ENCODE results near the gene DGLUCY. TPM values are rescaled to one million over a fixed set of nuclear protein-coding genes. Genes with fewer than 3 reads are reported as not detected.
A peak's percentile ranks its signal among the peaks of the same experiment; 100 is the strongest.

Gene DGLUCY
- total and polyA plus RNA-seq, 5 donors from 2014 or later, result 45.2 to 120 (median 60.8) TPM

DNA sequence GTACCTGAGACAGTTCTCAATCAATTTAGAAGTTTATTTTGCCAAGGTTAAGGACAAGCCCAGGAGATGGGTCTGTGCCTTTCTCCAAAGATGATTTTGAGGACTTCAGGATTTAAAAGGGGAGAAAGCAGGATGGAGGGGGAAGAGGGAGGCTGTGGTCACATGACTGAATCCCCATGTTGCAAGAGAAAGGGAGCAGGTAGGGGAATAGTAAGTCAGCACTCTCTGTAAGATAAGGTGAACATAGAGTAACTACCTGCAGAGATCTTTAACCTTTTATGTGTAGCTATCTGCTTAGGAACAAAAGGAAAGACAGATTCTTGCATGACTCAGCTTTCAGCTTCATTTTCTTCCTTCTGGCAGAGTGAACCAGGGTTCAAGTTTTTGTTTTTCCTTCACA is 25.9 kb downstream of the DGLUCY start:
- H3K9me3 ChIP-seq (ENCODE audit: control insufficient read depth in 2 of 2, low read length in 2 of 2), result no peaks in the 10 kb centered on the region
- no peak overlapping the region for H3K4me3 Mint-ChIP-seq
- peak overlapping the region in 1 of 3 donors; percentile 10 for H3K27ac Mint-ChIP-seq
- peaks cover 28% of the 10 kb centered on the region for H3K36me3 Mint-ChIP-seq
- ATAC-seq (ENCODE audit: low read depth in 2 of 2), result no peak
- no peak for DNase-seq
- H3K4me1 Mint-ChIP-seq, result peaks cover 15 to 63% (median 39%) of the 10 kb centered on the region in 4 donors
- no peak overlapping the region for H3K4me3 ChIP-seq (ENCODE audit: low read depth, low read length)
- no peak overlapping the region for H3K27ac ChIP-seq (ENCODE audit: insufficient read depth, low read length, poor library complexity, severe bottlenecking)
- H3K27me3 Mint-ChIP-seq, result no peaks in the 10 kb centered on the region
- H3K27me3 ChIP-seq (ENCODE audit: control insufficient read depth, insufficient read depth, low read length), result no peaks in the 10 kb centered on the region
- peaks cover 17% of the 10 kb centered on the region for H3K36me3 ChIP-seq (ENCODE audit: control insufficient read depth, insufficient read depth, low read length)
- H3K4me1 ChIP-seq (ENCODE audit: control insufficient read depth, insufficient read depth, low read length, poor library complexity, severe bottlenecking), result peaks cover 19% of the 10 kb centered on the region
- H3K9me3 Mint-ChIP-seq, result no peaks in the 10 kb centered on the region

DNA sequence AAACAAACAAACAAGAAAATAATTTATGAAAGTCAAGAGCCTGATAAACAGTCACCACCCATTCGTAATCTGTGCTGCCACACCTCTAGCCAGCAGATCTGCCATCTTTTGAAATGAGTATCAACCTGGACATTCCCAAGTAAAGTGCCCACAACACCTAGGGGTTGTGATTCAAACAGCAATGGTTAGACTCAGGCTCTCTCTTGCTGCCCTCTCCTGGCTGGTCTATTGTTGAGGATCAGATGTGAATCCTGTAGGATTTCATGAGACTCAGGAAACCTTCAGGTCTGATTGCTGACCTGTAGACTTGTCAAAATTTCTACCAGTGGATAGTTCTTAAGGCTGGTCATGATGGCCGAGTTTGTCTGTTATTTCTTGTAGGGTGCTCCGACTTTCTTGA is 26.8 kb downstream of the DGLUCY start:
- Mint-ChIP-seq H3K9me3 (no peaks in the 10 kb centered on the region), H3K27me3 (no peaks in the 10 kb centered on the region), H3K4me3 (peak overlapping the region in 1 of 4 donors; percentile 5), H3K4me1 (peaks cover 15 to 64% (median 39%) of the 10 kb centered on the region in 4 donors), H3K27ac (peak overlapping the region; percentile 50 to 80 (median 70)), H3K36me3 (peaks cover 27% of the 10 kb centered on the region)
- Histone ChIP-seq H3K9me3 (ENCODE audit: control insufficient read depth in 2 of 2, low read length in 2 of 2) (no peaks in the 10 kb centered on the region), H3K36me3 (ENCODE audit: control insufficient read depth, insufficient read depth, low read length) (peaks cover 18% of the 10 kb centered on the region), H3K4me3 (ENCODE audit: low read depth, low read length) (peak overlapping the region; percentile 26), H3K27me3 (ENCODE audit: control insufficient read depth, insufficient read depth, low read length) (no peaks in the 10 kb centered on the region), H3K4me1 (ENCODE audit: control insufficient read depth, insufficient read depth, low read length, poor library complexity, severe bottlenecking) (peaks cover 23% of the 10 kb centered on the region), H3K27ac (ENCODE audit: insufficient read depth, low read length, poor library complexity, severe bottlenecking) (no peak overlapping the region)
- ATAC-seq (ENCODE audit: low read depth in 2 of 2) (no peak), DNase-seq (no peak)

DNA sequence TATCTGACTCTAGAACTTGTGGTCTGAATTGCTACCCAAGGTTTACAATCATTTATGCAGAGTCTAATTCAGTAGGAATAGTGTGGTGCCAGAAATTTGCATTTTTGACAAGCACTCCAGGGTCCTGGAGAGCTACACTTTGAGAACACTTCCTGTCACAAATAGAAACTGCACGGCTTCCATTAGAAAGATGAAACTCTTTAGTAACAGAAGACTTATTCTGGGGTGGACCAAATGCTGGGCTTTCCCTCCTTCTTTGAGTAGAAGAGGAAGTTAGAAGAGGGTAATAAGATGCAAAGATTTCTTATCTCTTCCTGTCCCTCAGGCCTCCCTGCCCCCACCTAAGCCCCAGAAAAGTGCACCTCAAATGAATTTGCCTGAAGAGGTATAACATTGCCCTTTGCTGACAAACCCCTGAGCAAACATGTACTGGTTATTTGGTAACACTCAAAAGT is 28.4 kb downstream of the DGLUCY start:
- Mint-ChIP-seq H3K4me1 (peaks cover 15 to 64% (median 38%) of the 10 kb centered on the region in 4 donors), H3K36me3 (peaks cover 35% of the 10 kb centered on the region), H3K27ac (peak overlapping the region; percentile 34 to 86 (median 83)), H3K27me3 (no peaks in the 10 kb centered on the region), H3K4me3 (peak overlapping the region; percentile 24 to 39 (median 33)), H3K9me3 (no peaks in the 10 kb centered on the region)
- H3K4me1 ChIP-seq (ENCODE audit: control insufficient read depth, insufficient read depth, low read length, poor library complexity, severe bottlenecking), result peaks cover 23% of the 10 kb centered on the region
- H3K27ac ChIP-seq (ENCODE audit: insufficient read depth, low read length, poor library complexity, severe bottlenecking), result peak overlapping the region; percentile 62
- H3K36me3 ChIP-seq (ENCODE audit: control insufficient read depth, insufficient read depth, low read length), result peaks cover 32% of the 10 kb centered on the region
- DNase-seq, result peak in 2 of 3 donors; percentile 20 to 73
- no peaks in the 10 kb centered on the region for H3K9me3 ChIP-seq (ENCODE audit: control insufficient read depth in 2 of 2, low read length in 2 of 2)
- H3K27me3 ChIP-seq (ENCODE audit: control insufficient read depth, insufficient read depth, low read length), result no peaks in the 10 kb centered on the region
- peak overlapping the region; percentile 43 for H3K4me3 ChIP-seq (ENCODE audit: low read depth, low read length)
- peak in 1 of 2 donors; percentile 67 for ATAC-seq (ENCODE audit: low read depth in 2 of 2)

DNA sequence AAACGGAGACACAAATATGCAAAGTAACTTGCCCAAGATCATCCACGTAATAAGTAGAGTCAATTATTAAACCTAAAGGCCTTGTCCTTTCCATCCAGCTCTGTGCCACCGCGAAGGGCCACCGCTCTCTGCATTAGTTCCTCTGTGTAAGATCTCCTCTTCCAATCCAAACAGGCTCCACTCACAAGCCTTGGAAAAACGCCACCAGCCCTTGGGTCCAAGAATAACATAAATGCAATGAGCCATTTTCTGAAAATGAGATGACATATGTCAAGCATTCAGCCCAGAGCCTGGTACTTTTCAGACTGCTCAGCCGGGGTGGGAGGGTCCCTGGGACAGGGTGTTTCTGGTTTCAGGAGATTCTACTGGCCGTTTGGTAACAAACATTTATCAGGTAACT is 30.0 kb downstream of the DGLUCY start:
- Mint-ChIP-seq H3K4me3 (no peak overlapping the region), H3K36me3 (peaks cover 39% of the 10 kb centered on the region), H3K27ac (peak overlapping the region in 2 of 3 donors; percentile 62 to 70), H3K27me3 (no peaks in the 10 kb centered on the region), H3K4me1 (peaks cover 15 to 52% (median 32%) of the 10 kb centered on the region in 4 donors), H3K9me3 (no peaks in the 10 kb centered on the region)
- H3K4me1 ChIP-seq (ENCODE audit: control insufficient read depth, insufficient read depth, low read length, poor library complexity, severe bottlenecking), result peaks cover 23% of the 10 kb centered on the region
- no peak for DNase-seq
- no peaks in the 10 kb centered on the region for H3K27me3 ChIP-seq (ENCODE audit: control insufficient read depth, insufficient read depth, low read length)
- ATAC-seq (ENCODE audit: low read depth in 2 of 2), result no peak
- H3K27ac ChIP-seq (ENCODE audit: insufficient read depth, low read length, poor library complexity, severe bottlenecking), result no peak overlapping the region
- H3K9me3 ChIP-seq (ENCODE audit: control insufficient read depth in 2 of 2, low read length in 2 of 2), result no peaks in the 10 kb centered on the region
- peaks cover 41% of the 10 kb centered on the region for H3K36me3 ChIP-seq (ENCODE audit: control insufficient read depth, insufficient read depth, low read length)
- H3K4me3 ChIP-seq (ENCODE audit: low read depth, low read length), result no peak overlapping the region

DNA sequence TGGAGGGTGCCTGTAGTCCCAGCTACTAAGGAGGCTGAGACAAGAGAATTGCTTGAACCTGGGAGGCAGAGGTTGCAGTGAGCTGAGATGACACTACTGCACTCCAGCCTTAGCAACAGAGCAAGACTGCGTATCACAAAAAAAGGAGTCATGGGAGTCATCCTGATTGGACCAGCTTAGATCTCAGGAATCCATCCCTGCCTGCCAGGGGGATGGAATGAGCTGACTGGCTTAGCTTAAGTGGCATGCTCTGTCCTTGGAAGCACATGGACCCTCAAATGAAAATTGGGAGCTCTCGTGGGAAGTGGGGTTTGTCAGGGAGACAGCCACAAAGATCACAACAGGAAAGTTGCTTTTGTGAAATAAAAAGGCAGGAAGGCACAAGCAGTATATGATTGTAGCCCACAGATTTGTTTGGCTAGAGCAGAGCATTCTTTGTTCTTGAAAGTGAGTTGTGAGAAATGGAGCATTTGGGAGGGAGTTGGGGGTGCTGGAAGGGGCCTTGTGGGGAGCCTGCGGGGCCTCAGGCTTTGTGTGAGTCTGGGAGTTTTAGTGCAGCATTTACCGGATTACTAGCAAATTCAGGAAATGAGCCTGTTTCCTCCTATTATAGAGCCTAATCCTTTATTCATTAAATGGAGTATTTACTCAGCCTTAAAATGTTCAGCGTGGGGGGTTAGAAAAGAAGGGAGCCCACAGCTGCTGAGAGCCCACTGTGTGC is 30.7 kb downstream of the DGLUCY start:
- DNase-seq (no peak), ATAC-seq (ENCODE audit: low read depth in 2 of 2) (no peak)
- Mint-ChIP-seq H3K9me3 (no peaks in the 10 kb centered on the region), H3K4me1 (peaks cover 15 to 45% (median 29%) of the 10 kb centered on the region in 4 donors), H3K36me3 (peaks cover 39% of the 10 kb centered on the region), H3K27me3 (no peaks in the 10 kb centered on the region), H3K4me3 (no peak overlapping the region), H3K27ac (peak overlapping the region; percentile 40 to 71 (median 70))
- Histone ChIP-seq H3K27me3 (ENCODE audit: control insufficient read depth, insufficient read depth, low read length) (no peaks in the 10 kb centered on the region), H3K9me3 (ENCODE audit: control insufficient read depth in 2 of 2, low read length in 2 of 2) (no peaks in the 10 kb centered on the region), H3K4me3 (ENCODE audit: low read depth, low read length) (no peak overlapping the region), H3K27ac (ENCODE audit: insufficient read depth, low read length, poor library complexity, severe bottlenecking) (no peak overlapping the region), H3K36me3 (ENCODE audit: control insufficient read depth, insufficient read depth, low read length) (peaks cover 38% of the 10 kb centered on the region), H3K4me1 (ENCODE audit: control insufficient read depth, insufficient read depth, low read length, poor library complexity, severe bottlenecking) (peaks cover 23% of the 10 kb centered on the region)

DNA sequence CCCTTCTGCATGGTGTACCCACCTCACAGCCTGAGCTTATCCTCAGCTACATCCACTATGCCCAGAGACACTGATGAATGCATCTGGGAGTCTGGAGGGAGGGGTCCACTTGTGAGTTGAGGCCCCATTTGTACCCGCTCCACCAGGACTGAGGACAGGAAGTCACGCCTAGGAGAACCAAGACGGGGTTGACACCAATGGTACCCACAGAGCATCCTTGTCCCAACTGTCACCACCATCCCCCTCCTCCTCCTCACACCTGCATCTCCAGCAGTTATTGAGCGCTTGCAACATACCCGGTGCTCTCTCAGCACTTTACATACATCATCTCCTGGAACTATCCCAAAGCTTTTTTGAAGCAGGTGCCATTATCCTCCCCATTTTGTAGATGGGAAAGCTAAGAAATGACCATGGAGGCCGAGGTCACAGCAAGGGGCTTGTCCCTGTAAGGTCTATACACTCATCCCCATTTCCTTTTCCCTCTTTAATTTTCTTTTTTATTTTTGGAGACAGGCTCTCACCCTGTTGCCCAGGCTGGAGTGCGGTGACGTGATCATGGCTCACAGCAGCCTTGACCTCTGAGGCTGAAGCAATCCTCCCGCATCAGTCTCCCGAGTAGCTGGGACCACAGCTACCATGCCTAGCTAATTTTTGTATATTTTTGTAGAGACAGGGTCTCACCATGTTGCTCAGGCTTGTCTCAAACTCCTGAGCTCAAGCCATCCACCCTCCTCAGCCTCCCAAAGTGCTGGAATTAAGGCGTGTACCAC is 31.7 kb downstream of the DGLUCY start:
- H3K36me3 ChIP-seq (ENCODE audit: control insufficient read depth, insufficient read depth, low read length), result peaks cover 41% of the 10 kb centered on the region
- H3K9me3 ChIP-seq (ENCODE audit: control insufficient read depth in 2 of 2, low read length in 2 of 2), result no peaks in the 10 kb centered on the region
- no peak overlapping the region for H3K4me3 ChIP-seq (ENCODE audit: low read depth, low read length)
- ATAC-seq (ENCODE audit: low read depth in 2 of 2), result no peak
- H3K27me3 Mint-ChIP-seq, result no peaks in the 10 kb centered on the region
- H3K27ac Mint-ChIP-seq, result no peak overlapping the region
- peaks cover 9 to 36% (median 24%) of the 10 kb centered on the region in 4 donors for H3K4me1 Mint-ChIP-seq
- no peak for DNase-seq
- no peaks in the 10 kb centered on the region for H3K9me3 Mint-ChIP-seq
- no peaks in the 10 kb centered on the region for H3K27me3 ChIP-seq (ENCODE audit: control insufficient read depth, insufficient read depth, low read length)
- H3K27ac ChIP-seq (ENCODE audit: insufficient read depth, low read length, poor library complexity, severe bottlenecking), result no peak overlapping the region
- no peak overlapping the region for H3K4me3 Mint-ChIP-seq
- H3K4me1 ChIP-seq (ENCODE audit: control insufficient read depth, insufficient read depth, low read length, poor library complexity, severe bottlenecking), result peaks cover 23% of the 10 kb centered on the region
- H3K36me3 Mint-ChIP-seq, result peaks cover 36% of the 10 kb centered on the region

DNA sequence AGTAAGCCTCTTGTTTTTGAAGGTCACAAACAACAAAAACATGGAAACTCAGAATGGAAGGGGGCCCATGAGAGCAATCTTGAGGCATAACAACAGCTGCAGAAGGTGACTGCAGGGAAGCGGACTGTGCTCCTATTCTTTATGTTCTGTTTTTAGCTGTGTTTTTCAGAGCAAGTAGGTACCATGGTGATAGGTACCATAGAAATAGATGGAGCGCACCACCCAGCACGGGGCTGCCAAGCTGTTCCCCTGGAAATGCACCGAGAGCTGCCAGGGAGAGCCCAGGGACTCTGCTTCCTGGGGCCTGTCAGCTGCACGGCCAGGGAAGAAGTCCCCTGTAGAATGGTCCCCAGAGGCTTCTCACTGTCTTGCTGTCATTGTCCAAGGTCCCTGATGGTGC is 32.8 kb downstream of the DGLUCY start:
- H3K4me1 ChIP-seq (ENCODE audit: control insufficient read depth, insufficient read depth, low read length, poor library complexity, severe bottlenecking), result peaks cover 17% of the 10 kb centered on the region
- peaks cover 6 to 34% (median 18%) of the 10 kb centered on the region in 4 donors for H3K4me1 Mint-ChIP-seq
- no peak overlapping the region for H3K27ac ChIP-seq (ENCODE audit: insufficient read depth, low read length, poor library complexity, severe bottlenecking)
- H3K27ac Mint-ChIP-seq, result peak overlapping the region in 2 of 3 donors; percentile 11 to 64
- H3K9me3 ChIP-seq (ENCODE audit: control insufficient read depth in 2 of 2, low read length in 2 of 2), result no peaks in the 10 kb centered on the region
- ATAC-seq (ENCODE audit: low read depth in 2 of 2) (no peak), DNase-seq (no peak)
- H3K4me3 ChIP-seq (ENCODE audit: low read depth, low read length), result no peak overlapping the region
- H3K36me3 ChIP-seq (ENCODE audit: control insufficient read depth, insufficient read depth, low read length), result peaks cover 43% of the 10 kb centered on the region
- H3K4me3 Mint-ChIP-seq, result no peak overlapping the region
- H3K9me3 Mint-ChIP-seq, result no peaks in the 10 kb centered on the region
- H3K27me3 Mint-ChIP-seq, result no peaks in the 10 kb centered on the region
- peaks cover 35% of the 10 kb centered on the region for H3K36me3 Mint-ChIP-seq
- no peaks in the 10 kb centered on the region for H3K27me3 ChIP-seq (ENCODE audit: control insufficient read depth, insufficient read depth, low read length)
